Activated naive CD4-positive, alpha-beta T cell treated with anti-CD3 and anti-CD28 coated beads, Interleukin-2, amount 50 U/mL, for 16 hours (primary cell): ENCODE results near the gene PHLPP1.

ENCODE experiments used
- DNase-seq: peaks from one replicate; pipeline ENCODE4 v3.0.0-alpha.2; 2020

PHLPP1 gene

GRCh38 chr18:62856294-62856693 is 141.0 kb downstream of the PHLPP1 start:
- DNase-seq: no peak

GRCh38 chr18:62857263-62857976 is 142.1 kb downstream of the PHLPP1 start:
- DNase-seq: no peak

GRCh38 chr18:62860062-62860461 is 144.7 kb downstream of the PHLPP1 start:
- DNase-seq: no peak

- no peak for DNase-seq
Observed at GRCh38 chr18:62862466-62862865, 147.1 kb downstream of the PHLPP1 start.

GRCh38 chr18:62863579-62864001 is 148.2 kb downstream of the PHLPP1 start:
- no peak for DNase-seq

GRCh38 chr18:62865498-62865897 is 150.2 kb downstream of the PHLPP1 start:
- no peak for DNase-seq

- no peak for DNase-seq
Observed at GRCh38 chr18:62867534-62867933, 152.2 kb downstream of the PHLPP1 start.

GRCh38 chr18:62868645-62869044 is 153.3 kb downstream of the PHLPP1 start:
- no peak for DNase-seq

GRCh38 chr18:62870643-62871042 is 155.3 kb downstream of the PHLPP1 start:
- DNase-seq: no peak

GRCh38 chr18:62875323-62875722 is 160.0 kb downstream of the PHLPP1 start:
- DNase-seq: no peak

- DNase-seq: no peak
Observed at GRCh38 chr18:62876111-62876510, 160.8 kb downstream of the PHLPP1 start.

- no peak for DNase-seq
Observed at GRCh38 chr18:62876828-62877227, 161.5 kb downstream of the PHLPP1 start.

GRCh38 chr18:62877411-62878221 is 162.3 kb downstream of the PHLPP1 start:
- DNase-seq: no peak

- no peak for DNase-seq
Observed at GRCh38 chr18:62878305-62878704, 163.0 kb downstream of the PHLPP1 start.

- DNase-seq: no peak
Observed at GRCh38 chr18:62880034-62880433, 164.7 kb downstream of the PHLPP1 start.

- no peak for DNase-seq
Observed at GRCh38 chr18:62880673-62881364, 165.5 kb downstream of the PHLPP1 start.

- no peak for DNase-seq
Observed at GRCh38 chr18:62881509-62882016, 166.2 kb downstream of the PHLPP1 start.

- no peak for DNase-seq
Observed at GRCh38 chr18:62883937-62884735, 168.8 kb downstream of the PHLPP1 start.

- no peak for DNase-seq
Observed at GRCh38 chr18:62885804-62886203, 170.5 kb downstream of the PHLPP1 start.

- no peak for DNase-seq
Observed at GRCh38 chr18:62894681-62895390, 179.5 kb downstream of the PHLPP1 start.

GRCh38 chr18:62897153-62897552 is 181.8 kb downstream of the PHLPP1 start:
- DNase-seq: no peak

GRCh38 chr18:62898359-62898758 is 183.0 kb downstream of the PHLPP1 start:
- no peak for DNase-seq
